HepG2 (cell line): Measurements from ENCODE around the gene COPS7B. TPM values are rescaled to one million over a fixed set of nuclear protein-coding genes. Genes with fewer than 3 reads are reported as not detected.

ENCODE experiments used
- AGO2 ChIP-seq: fragments of 200-400 bp; formaldehyde crosslinking; optimal IDR thresholded peaks from 2 replicates; pipeline ENCODE3; 2017; ENCODE audit warnings: mild to moderate bottlenecking, low read depth, low read length, moderate library complexity
- ASH2L ChIP-seq: fragments of 300-600, 200-600 bp; sonication (generic); IDR thresholded peaks from 2 replicates; pipeline ENCODE4 v1.7.0; 2017; ENCODE audit warnings: low read depth, mild to moderate bottlenecking, moderate library complexity, mixed read lengths, low read length; ENCODE audit not compliant: insufficient read length
- CCDC6 ChIP-seq: sonication (generic); formaldehyde crosslinking; IDR thresholded peaks from 2 replicates; pipeline ENCODE4 v1.8.1; 2022; ENCODE audit warnings: mild to moderate bottlenecking, missing genetic modification reagents, moderate library complexity
- CHD4 ChIP-seq: fragments of 200-600 bp; sonication (generic); IDR thresholded peaks from 2 replicates; pipeline ENCODE4 v1.7.0; 2017; ENCODE audit warnings: mild to moderate bottlenecking, low read length, borderline replicate concordance
- HMG20B ChIP-seq: conservative IDR thresholded peaks from 2 replicates; pipeline ENCODE4 v1.6.1; 2016; ENCODE audit warnings: missing genetic modification reagents, missing compliant biosample characterization
- KDM3A ChIP-seq: IDR thresholded peaks from 2 replicates; pipeline ENCODE4 v1.6.1; 2018; ENCODE audit warnings: low read depth, missing compliant biosample characterization
- KDM4B ChIP-seq: sonication (generic); formaldehyde crosslinking; IDR thresholded peaks from 2 replicates; pipeline ENCODE4 v1.4.0; 2020; ENCODE audit warnings: missing genetic modification reagents
- MZF1 ChIP-seq: sonication (generic); formaldehyde crosslinking; IDR thresholded peaks from 2 replicates; pipeline ENCODE4 v1.8.1; 2023; ENCODE audit warnings: mild to moderate bottlenecking, missing genetic modification reagents, borderline replicate concordance
- NKX3-1 ChIP-seq: sonication (generic); formaldehyde crosslinking; IDR thresholded peaks from 2 replicates; pipeline ENCODE4 v1.5.0; 2020; ENCODE audit warnings: missing genetic modification reagents
- SMARCC2 ChIP-seq: fragments of 450-650 bp; IDR thresholded peaks from 2 replicates; pipeline ENCODE4 v1.6.1; 2017; ENCODE audit warnings: antibody characterized with exemption, mild to moderate bottlenecking
- SPEN ChIP-seq: sonication (generic); formaldehyde crosslinking; IDR thresholded peaks from 2 replicates; pipeline ENCODE4 v1.5.1; 2020; ENCODE audit warnings: low read depth, mild to moderate bottlenecking, missing genetic modification reagents
- ZNF136 ChIP-seq: sonication (generic); formaldehyde crosslinking; IDR thresholded peaks from 2 replicates; pipeline ENCODE4 v1.8.1; 2022; ENCODE audit warnings: low read depth, mild to moderate bottlenecking, moderate library complexity, missing genetic modification reagents
- ZNF354B ChIP-seq: sonication (generic); formaldehyde crosslinking; IDR thresholded peaks from 2 replicates; pipeline ENCODE4 v1.8.0; 2022; ENCODE audit warnings: mild to moderate bottlenecking, missing genetic modification reagents
- ZNF552 ChIP-seq: sonication (generic); formaldehyde crosslinking; IDR thresholded peaks from 2 replicates; pipeline ENCODE4 v1.9.0; 2022; ENCODE audit warnings: missing genetic modification reagents, mild to moderate bottlenecking, borderline replicate concordance
- ZNF720 ChIP-seq: sonication (generic); formaldehyde crosslinking; IDR thresholded peaks from 2 replicates; pipeline ENCODE4 v1.4.0; 2020; ENCODE audit warnings: missing genetic modification reagents
- polyA plus RNA-seq, 8 experiments: library from polyadenylated mRNA; depleted of rRNA in 3 of 8; stranded (reverse) in 7 of 8; unstranded in 1 of 8; fragments of >200 nt; fragmentation: Illumina TruSeq in 4 of 8; extraction: Trizol in 4 of 8; gene quantifications; 2 replicates each; pipeline versions ENCODE4 v1.2.1 to v1.2.3, GENCODE V29; 2011 to 2016; ENCODE audit warnings: low read depth in 4 of 8, missing spikeins in 1 of 8, mixed read lengths in 1 of 8; ENCODE audit not compliant: insufficient read depth in 1 of 8
- total RNA-seq, 5 experiments: library from RNA; depleted of rRNA; stranded (reverse); fragments of >200 nt; fragmentation: Illumina TruSeq; extraction: Trizol; gene quantifications; 2 replicates each; pipeline ENCODE4 v1.2.3, GENCODE V29; 2016; ENCODE audit warnings: low read depth in 1 of 5
- TF ChIP-seq, protein P1 (sequence below): sonication (generic); formaldehyde crosslinking; conservative IDR thresholded peaks from 2 replicates; pipeline ENCODE4 v1.4.0; 2020; ENCODE audit warnings: missing genetic modification reagents
- TF ChIP-seq, protein P2 (sequence below): IDR thresholded peaks from 2 replicates; pipeline ENCODE4 v1.6.1; 2016; ENCODE audit warnings: low read depth, borderline replicate concordance
- TF ChIP-seq, protein P3 (sequence below): sonication (generic); formaldehyde crosslinking; IDR thresholded peaks from 2 replicates; pipeline ENCODE4 v1.4.0; 2020; ENCODE audit warnings: missing genetic modification reagents
- TF ChIP-seq, protein P4 (sequence below): IDR thresholded peaks from 2 replicates; pipeline ENCODE4 v1.6.1; 2012; ENCODE audit warnings: inconsistent platforms
- TF ChIP-seq, protein P5 (sequence below): sonication (generic); formaldehyde crosslinking; IDR thresholded peaks from 2 replicates; pipeline ENCODE4 v1.5.1; 2020; ENCODE audit warnings: mild to moderate bottlenecking, moderate library complexity, missing genetic modification reagents
- TF ChIP-seq, protein P6 (sequence below): sonication (generic); formaldehyde crosslinking; IDR thresholded peaks from 2 replicates; pipeline ENCODE4 v1.4.0; 2020; ENCODE audit warnings: missing genetic modification reagents, borderline replicate concordance

COPS7B gene
- total and polyA plus RNA-seq, 2 of the 13 experiments (the other 11 are each of a cell fraction or from before 2014, with no cell fraction given): 30.6 to 62.7 TPM

DNA sequence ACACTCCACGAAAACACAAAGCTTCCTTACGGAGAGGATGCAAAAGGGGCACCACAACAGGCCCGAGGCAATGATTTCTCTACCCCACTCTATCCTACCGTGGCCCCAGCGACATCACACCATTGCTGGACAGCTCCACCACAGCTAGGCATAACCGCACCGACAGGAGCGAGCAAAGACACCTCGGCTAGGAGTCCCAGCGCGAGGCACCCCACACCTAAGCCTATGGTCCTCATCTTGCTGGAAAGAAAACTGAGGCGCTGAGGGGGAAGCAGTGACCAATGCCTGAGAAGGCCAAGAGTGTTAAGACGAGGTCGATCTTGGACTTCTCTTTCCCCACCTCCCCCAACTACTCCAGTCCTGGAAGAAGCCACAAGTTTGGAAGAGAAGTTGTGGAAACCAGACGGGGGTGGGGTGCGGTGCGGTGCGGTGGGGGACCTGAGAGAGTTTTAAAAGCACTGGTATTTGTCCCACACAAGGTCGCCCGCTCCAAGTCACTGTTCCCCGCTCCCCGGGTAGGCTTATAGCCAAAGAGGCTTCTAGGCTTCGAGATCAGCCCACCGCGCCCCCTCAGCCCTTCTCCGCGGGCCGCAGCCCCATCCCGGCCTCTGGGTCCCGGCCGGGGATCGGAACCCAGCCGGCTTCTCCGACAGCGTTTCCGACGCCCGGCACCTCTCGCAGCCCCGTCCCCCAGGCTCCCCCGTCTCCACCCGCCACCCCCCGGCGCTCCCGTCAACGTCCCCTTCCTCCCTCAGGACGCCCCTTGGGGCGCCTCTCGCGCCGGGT is 5.9 kb upstream of the COPS7B start (continued):
- TF ChIP-seq ZNF720 (CRISPR knock-in tag) (no peak), NKX3-1 (CRISPR knock-in tag) (no peak), KDM3A (CRISPR knock-in tag) (no peak), CCDC6 (CRISPR knock-in tag) (no peak), AGO2 (no peak), ZNF354B (no peak), ZNF136 (CRISPR knock-in tag) (no peak), ASH2L (no peak), SPEN (0 out of 2 replicates have a peak, but pooled peaks have one; percentile 40), ZNF552 (CRISPR knock-in tag) (peak; percentile 37; the same call in 1 of the 2 replicates), HMG20B (CRISPR knock-in tag) (no peak), MZF1 (CRISPR knock-in tag) (no peak), KDM4B (CRISPR knock-in tag) (no peak), SMARCC2 (no peak), CHD4 (0 out of 2 replicates have a peak, but pooled peaks have one; percentile 6)
- TF ChIP-seq, protein P1, sequence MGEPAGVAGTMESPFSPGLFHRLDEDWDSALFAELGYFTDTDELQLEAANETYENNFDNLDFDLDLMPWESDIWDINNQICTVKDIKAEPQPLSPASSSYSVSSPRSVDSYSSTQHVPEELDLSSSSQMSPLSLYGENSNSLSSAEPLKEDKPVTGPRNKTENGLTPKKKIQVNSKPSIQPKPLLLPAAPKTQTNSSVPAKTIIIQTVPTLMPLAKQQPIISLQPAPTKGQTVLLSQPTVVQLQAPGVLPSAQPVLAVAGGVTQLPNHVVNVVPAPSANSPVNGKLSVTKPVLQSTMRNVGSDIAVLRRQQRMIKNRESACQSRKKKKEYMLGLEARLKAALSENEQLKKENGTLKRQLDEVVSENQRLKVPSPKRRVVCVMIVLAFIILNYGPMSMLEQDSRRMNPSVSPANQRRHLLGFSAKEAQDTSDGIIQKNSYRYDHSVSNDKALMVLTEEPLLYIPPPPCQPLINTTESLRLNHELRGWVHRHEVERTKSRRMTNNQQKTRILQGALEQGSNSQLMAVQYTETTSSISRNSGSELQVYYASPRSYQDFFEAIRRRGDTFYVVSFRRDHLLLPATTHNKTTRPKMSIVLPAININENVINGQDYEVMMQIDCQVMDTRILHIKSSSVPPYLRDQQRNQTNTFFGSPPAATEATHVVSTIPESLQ (CRISPR knock-in tag): no peak
- TF ChIP-seq, protein P2, sequence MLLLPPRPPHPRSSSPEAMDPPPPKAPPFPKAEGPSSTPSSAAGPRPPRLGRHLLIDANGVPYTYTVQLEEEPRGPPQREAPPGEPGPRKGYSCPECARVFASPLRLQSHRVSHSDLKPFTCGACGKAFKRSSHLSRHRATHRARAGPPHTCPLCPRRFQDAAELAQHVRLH (CRISPR knock-in tag): 0 out of 2 replicates have a peak, but pooled peaks have one; percentile 47
- TF ChIP-seq, protein P3, sequence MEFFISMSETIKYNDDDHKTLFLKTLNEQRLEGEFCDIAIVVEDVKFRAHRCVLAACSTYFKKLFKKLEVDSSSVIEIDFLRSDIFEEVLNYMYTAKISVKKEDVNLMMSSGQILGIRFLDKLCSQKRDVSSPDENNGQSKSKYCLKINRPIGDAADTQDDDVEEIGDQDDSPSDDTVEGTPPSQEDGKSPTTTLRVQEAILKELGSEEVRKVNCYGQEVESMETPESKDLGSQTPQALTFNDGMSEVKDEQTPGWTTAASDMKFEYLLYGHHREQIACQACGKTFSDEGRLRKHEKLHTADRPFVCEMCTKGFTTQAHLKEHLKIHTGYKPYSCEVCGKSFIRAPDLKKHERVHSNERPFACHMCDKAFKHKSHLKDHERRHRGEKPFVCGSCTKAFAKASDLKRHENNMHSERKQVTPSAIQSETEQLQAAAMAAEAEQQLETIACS (CRISPR knock-in tag): no peak
- TF ChIP-seq, protein P4, sequence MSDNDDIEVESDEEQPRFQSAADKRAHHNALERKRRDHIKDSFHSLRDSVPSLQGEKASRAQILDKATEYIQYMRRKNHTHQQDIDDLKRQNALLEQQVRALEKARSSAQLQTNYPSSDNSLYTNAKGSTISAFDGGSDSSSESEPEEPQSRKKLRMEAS: peak; percentile 57
- TF ChIP-seq, protein P5, sequence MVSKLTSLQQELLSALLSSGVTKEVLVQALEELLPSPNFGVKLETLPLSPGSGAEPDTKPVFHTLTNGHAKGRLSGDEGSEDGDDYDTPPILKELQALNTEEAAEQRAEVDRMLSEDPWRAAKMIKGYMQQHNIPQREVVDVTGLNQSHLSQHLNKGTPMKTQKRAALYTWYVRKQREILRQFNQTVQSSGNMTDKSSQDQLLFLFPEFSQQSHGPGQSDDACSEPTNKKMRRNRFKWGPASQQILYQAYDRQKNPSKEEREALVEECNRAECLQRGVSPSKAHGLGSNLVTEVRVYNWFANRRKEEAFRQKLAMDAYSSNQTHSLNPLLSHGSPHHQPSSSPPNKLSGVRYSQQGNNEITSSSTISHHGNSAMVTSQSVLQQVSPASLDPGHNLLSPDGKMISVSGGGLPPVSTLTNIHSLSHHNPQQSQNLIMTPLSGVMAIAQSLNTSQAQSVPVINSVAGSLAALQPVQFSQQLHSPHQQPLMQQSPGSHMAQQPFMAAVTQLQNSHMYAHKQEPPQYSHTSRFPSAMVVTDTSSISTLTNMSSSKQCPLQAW (CRISPR knock-in tag): no peak; the same call in 1 of the 2 replicates
- TF ChIP-seq, protein P6, sequence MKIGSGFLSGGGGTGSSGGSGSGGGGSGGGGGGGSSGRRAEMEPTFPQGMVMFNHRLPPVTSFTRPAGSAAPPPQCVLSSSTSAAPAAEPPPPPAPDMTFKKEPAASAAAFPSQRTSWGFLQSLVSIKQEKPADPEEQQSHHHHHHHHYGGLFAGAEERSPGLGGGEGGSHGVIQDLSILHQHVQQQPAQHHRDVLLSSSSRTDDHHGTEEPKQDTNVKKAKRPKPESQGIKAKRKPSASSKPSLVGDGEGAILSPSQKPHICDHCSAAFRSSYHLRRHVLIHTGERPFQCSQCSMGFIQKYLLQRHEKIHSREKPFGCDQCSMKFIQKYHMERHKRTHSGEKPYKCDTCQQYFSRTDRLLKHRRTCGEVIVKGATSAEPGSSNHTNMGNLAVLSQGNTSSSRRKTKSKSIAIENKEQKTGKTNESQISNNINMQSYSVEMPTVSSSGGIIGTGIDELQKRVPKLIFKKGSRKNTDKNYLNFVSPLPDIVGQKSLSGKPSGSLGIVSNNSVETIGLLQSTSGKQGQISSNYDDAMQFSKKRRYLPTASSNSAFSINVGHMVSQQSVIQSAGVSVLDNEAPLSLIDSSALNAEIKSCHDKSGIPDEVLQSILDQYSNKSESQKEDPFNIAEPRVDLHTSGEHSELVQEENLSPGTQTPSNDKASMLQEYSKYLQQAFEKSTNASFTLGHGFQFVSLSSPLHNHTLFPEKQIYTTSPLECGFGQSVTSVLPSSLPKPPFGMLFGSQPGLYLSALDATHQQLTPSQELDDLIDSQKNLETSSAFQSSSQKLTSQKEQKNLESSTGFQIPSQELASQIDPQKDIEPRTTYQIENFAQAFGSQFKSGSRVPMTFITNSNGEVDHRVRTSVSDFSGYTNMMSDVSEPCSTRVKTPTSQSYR (CRISPR knock-in tag): peak; percentile 37; the same call in 1 of the 2 replicates
